Osteoblast (primary cell): ENCODE results near the gene ADCYAP1R1. TPM values are rescaled to one million over a fixed set of nuclear protein-coding genes. Genes with fewer than 3 reads are reported as not detected.

ENCODE experiments used
- DNase-seq: peaks from one replicate; pipeline ENCODE4 v3.0.0; 2011; ENCODE audit warnings: low spot score, mixed read lengths; ENCODE audit not compliant: insufficient read length; ENCODE audit errors: missing footprints
- H2AFZ ChIP-seq: 2 replicates; pipeline ENCODE4 v1.6.0; 2011; ENCODE audit warnings: mild to moderate bottlenecking, low read length
- H3K27ac ChIP-seq: 2 replicates; pipeline ENCODE4 v1.5.1; 2011; ENCODE audit warnings: mild to moderate bottlenecking, low read depth, low read length, moderate library complexity
- H3K27me3 ChIP-seq: 2 replicates; pipeline ENCODE4 v1.6.0; 2012; ENCODE audit warnings: mild to moderate bottlenecking, control low read depth, inconsistent platforms, low read length, moderate library complexity; ENCODE audit not compliant: insufficient read depth
- H3K36me3 ChIP-seq: 2 replicates; pipeline ENCODE4 v1.5.1; 2011; ENCODE audit warnings: mild to moderate bottlenecking, low read length, control low read depth, moderate library complexity; ENCODE audit not compliant: insufficient read depth
- H3K4me1 ChIP-seq: 2 replicates; pipeline ENCODE4 v1.5.1; 2011; ENCODE audit warnings: mild to moderate bottlenecking, low read length, control low read depth, moderate library complexity; ENCODE audit not compliant: insufficient read depth
- H3K4me2 ChIP-seq: 2 replicates; pipeline ENCODE4 v1.6.0; 2011; ENCODE audit warnings: mild to moderate bottlenecking, low read length; ENCODE audit not compliant: insufficient read depth
- H3K4me3 ChIP-seq: fragments of 200-600 bp; sonication (generic); 3 replicates; pipeline ENCODE4 v1.5.1; 2012; ENCODE audit warnings: mild to moderate bottlenecking, low read length, inconsistent platforms; ENCODE audit not compliant: insufficient read depth
- H3K79me2 ChIP-seq: 2 replicates; pipeline ENCODE4 v1.6.0; 2012; ENCODE audit warnings: mild to moderate bottlenecking, low read length, control low read depth, inconsistent platforms; ENCODE audit not compliant: insufficient read depth
- H3K9me3 ChIP-seq: 2 replicates; pipeline ENCODE4 v1.5.1; 2011; ENCODE audit warnings: low read depth, low read length, control low read depth
- H4K20me1 ChIP-seq: 2 replicates; pipeline ENCODE4 v1.6.0; 2012; ENCODE audit warnings: mild to moderate bottlenecking, low read length, control low read depth; ENCODE audit not compliant: insufficient read depth
- CTCF ChIP-seq: IDR thresholded peaks from 2 replicates; pipeline ENCODE4 v1.5.1; 2011; ENCODE audit warnings: mild to moderate bottlenecking, low read depth, low read length, moderate library complexity; ENCODE audit errors: extremely low read depth
- total RNA-seq: library from RNA; depleted of rRNA; stranded (reverse); fragments of >200 nt; gene quantifications from 2 replicates; pipeline ENCODE4 v1.2.3, GENCODE V29; 2012

ADCYAP1R1 gene
- total RNA-seq, 1 donor = not detected

- H3K4me1 ChIP-seq = no peaks in the 10 kb centered on the region
- H3K9me3 ChIP-seq = no peaks in the 10 kb centered on the region
- no peak for TF ChIP-seq CTCF
- H3K36me3 ChIP-seq = no peaks in the 10 kb centered on the region
- no peak for DNase-seq
- H3K4me2 ChIP-seq = no peak overlapping the region
- H4K20me1 ChIP-seq = no peaks in the 10 kb centered on the region
- H3K4me3 ChIP-seq = no peak overlapping the region
- H3K79me2 ChIP-seq = no peaks in the 10 kb centered on the region
- H3K27me3 ChIP-seq = peaks cover 5% of the 10 kb centered on the region
- H2AFZ ChIP-seq = no peak overlapping the region
- H3K27ac ChIP-seq = no peak overlapping the region
Measured at GRCh38 chr7:31129067-31129466, 77.0 kb downstream of the ADCYAP1R1 start.

- Histone ChIP-seq H3K27me3 (peaks cover 3% of the 10 kb centered on the region), H3K36me3 (no peaks in the 10 kb centered on the region), H3K4me3 (no peak overlapping the region), H3K79me2 (no peaks in the 10 kb centered on the region), H2AFZ (no peak overlapping the region), H3K9me3 (no peaks in the 10 kb centered on the region), H3K4me2 (no peak overlapping the region), H3K4me1 (no peaks in the 10 kb centered on the region), H3K27ac (no peak overlapping the region), H4K20me1 (no peaks in the 10 kb centered on the region)
- no peak for DNase-seq
- no peak for TF ChIP-seq CTCF
Measured at GRCh38 chr7:31133497-31133896, 81.4 kb downstream of the ADCYAP1R1 start.

- H3K27ac ChIP-seq = no peak overlapping the region
- no peak overlapping the region for H3K4me2 ChIP-seq
- peak overlapping the region; percentile 50 for H2AFZ ChIP-seq
- H3K79me2 ChIP-seq = no peaks in the 10 kb centered on the region
- peak; percentile 78 for TF ChIP-seq CTCF
- no peaks in the 10 kb centered on the region for H3K36me3 ChIP-seq
- H3K4me3 ChIP-seq = no peak overlapping the region
- H3K4me1 ChIP-seq = no peaks in the 10 kb centered on the region
- H3K9me3 ChIP-seq = no peaks in the 10 kb centered on the region
- H4K20me1 ChIP-seq = no peaks in the 10 kb centered on the region
- H3K27me3 ChIP-seq = peaks cover 3% of the 10 kb centered on the region
- DNase-seq = peak; percentile 87
Measured at GRCh38 chr7:31134246-31135188, 82.4 kb downstream of the ADCYAP1R1 start.

- Histone ChIP-seq H2AFZ (no peak overlapping the region), H3K27ac (no peak overlapping the region), H3K27me3 (peaks cover 3% of the 10 kb centered on the region)
Measured at GRCh38 chr7:31137234-31137633, 85.1 kb downstream of the ADCYAP1R1 start.

More at GRCh38 chr7:31137234-31137633, 85.1 kb downstream of the ADCYAP1R1 start:
- no peak for TF ChIP-seq CTCF
- Histone ChIP-seq H3K79me2 (no peaks in the 10 kb centered on the region), H3K4me1 (no peaks in the 10 kb centered on the region), H3K4me2 (no peak overlapping the region), H3K9me3 (no peaks in the 10 kb centered on the region), H4K20me1 (no peaks in the 10 kb centered on the region), H3K36me3 (no peaks in the 10 kb centered on the region), H3K4me3 (no peak overlapping the region)
- DNase-seq = no peak
